Measurements from ENCODE around the gene SOX8. TPM values are rescaled to one million over a fixed set of nuclear protein-coding genes. Genes with fewer than 3 reads are reported as not detected.

SOX8 gene
- total and polyA plus RNA-seq, 8 donors = 0.54 to 5.5 (median 0.83) TPM

GRCh38 chr16:937311-937710 lies 44.3 kb upstream of the SOX8 start:
- Histone ChIP-seq H3K4me3 (no peak overlapping the region), H3K27ac (no peak overlapping the region), H3K36me3 (peaks cover 0 to 10% (median 0%) of the 10 kb centered on the region in 3 donors), H3K4me1 (no peaks in the 10 kb centered on the region), H3K27me3 (no peaks in the 10 kb centered on the region), H3K9me3 (no peaks in the 10 kb centered on the region)
- 82 to 87% methylated on average over 8 of the region's 8 CpGs for WGBS, 2 donors
- no peak for TF ChIP-seq CTCF (IDR thresholded peaks at IDR 0.05)
- ATAC-seq (no peak), FAIRE-seq (no peak), DNase-seq (peak in 1 of 6 donors; percentile 5)
- intact Hi-C loops (cut with DNase I) = no loop called here

GRCh38 chr16:937723-938122 lies 43.8 kb upstream of the SOX8 start:
- no peaks in the 10 kb centered on the region for H3K9me3 ChIP-seq
- no peaks in the 10 kb centered on the region for H3K27me3 ChIP-seq
- no peak overlapping the region for H3K27ac ChIP-seq
- DNase-seq = peak in 1 of 6 donors; percentile 8
- H3K4me1 ChIP-seq = no peaks in the 10 kb centered on the region
- FAIRE-seq = no peak
- WGBS, 2 donors = 86 to 94% methylated on average over 6 of the region's 6 CpGs
- intact Hi-C loops (cut with DNase I) = no loop called here
- no peak overlapping the region for H3K4me3 ChIP-seq
- TF ChIP-seq CTCF (IDR thresholded peaks at IDR 0.05) = no peak
- ATAC-seq = no peak
- peaks cover 0 to 7% (median 0%) of the 10 kb centered on the region in 3 donors for H3K36me3 ChIP-seq

- Histone ChIP-seq H3K9me3 (no peaks in the 10 kb centered on the region), H3K4me1 (no peaks in the 10 kb centered on the region), H3K36me3 (peaks cover 0 to 5% (median 0%) of the 10 kb centered on the region in 3 donors), H3K4me3 (no peak overlapping the region), H3K27ac (no peak overlapping the region), H3K27me3 (no peaks in the 10 kb centered on the region)
- intact Hi-C loops (cut with DNase I) = no loop called here
- WGBS, 2 donors = 93 to 94% methylated on average over 18 of the region's 18 CpGs
- no peak for TF ChIP-seq CTCF (IDR thresholded peaks at IDR 0.05)
- no peak for FAIRE-seq
- peak in 1 of 4 donors; percentile 14 for ATAC-seq
- DNase-seq = peak in 2 of 6 donors; percentile 9 to 52
Measured at GRCh38 chr16:938136-938535, 43.4 kb upstream of the SOX8 start.

- H3K4me1 ChIP-seq = no peaks in the 10 kb centered on the region
- no peak for DNase-seq
- H3K27me3 ChIP-seq = no peaks in the 10 kb centered on the region
- intact Hi-C loops (cut with DNase I) = no loop called here
- no peak for ATAC-seq
- no peak overlapping the region for H3K4me3 ChIP-seq
- FAIRE-seq = no peak
- H3K36me3 ChIP-seq = peaks cover 0 to 5% (median 0%) of the 10 kb centered on the region in 3 donors
- 74 to 83% methylated on average over 9 of the region's 9 CpGs for WGBS, 2 donors
- TF ChIP-seq CTCF (IDR thresholded peaks at IDR 0.05) = no peak
- no peaks in the 10 kb centered on the region for H3K9me3 ChIP-seq
- no peak overlapping the region for H3K27ac ChIP-seq
Measured at GRCh38 chr16:938752-939151, 42.8 kb upstream of the SOX8 start.

GRCh38 chr16:939311-939710 lies 42.3 kb upstream of the SOX8 start:
- TF ChIP-seq CTCF (IDR thresholded peaks at IDR 0.05) = no peak
- no peak for DNase-seq
- FAIRE-seq = no peak

More at GRCh38 chr16:939311-939710, 42.3 kb upstream of the SOX8 start:
- ATAC-seq = no peak
- no peaks in the 10 kb centered on the region for H3K4me1 ChIP-seq
- intact Hi-C loops (cut with DNase I) = no loop called here
- 93 to 96% methylated on average over 27 of the region's 27 CpGs for WGBS, 2 donors
- no peak overlapping the region for H3K4me3 ChIP-seq
- no peaks in the 10 kb centered on the region for H3K27me3 ChIP-seq
- H3K9me3 ChIP-seq = no peaks in the 10 kb centered on the region
- no peak overlapping the region for H3K27ac ChIP-seq
- H3K36me3 ChIP-seq = peaks cover 0 to 5% (median 0%) of the 10 kb centered on the region in 3 donors
